HFFc6 (cell line): ENCODE results near the gene CEBPZ. TPM values are rescaled to one million over a fixed set of nuclear protein-coding genes. Genes with fewer than 3 reads are reported as not detected.

Experiments
- DNase-seq: peaks from one replicate; pipeline ENCODE4 v3.0.0-alpha.2; 2018
- H3K27ac Mint-ChIP-seq: 2 replicates; pipeline ENCODE4 v1.8.0; 2020; ENCODE audit warnings: mild to moderate bottlenecking, mixed read lengths
- H3K27me3 Mint-ChIP-seq: 2 replicates; pipeline ENCODE4 v1.8.0; 2021; ENCODE audit warnings: mild to moderate bottlenecking, moderate library complexity, mixed read lengths; ENCODE audit not compliant: insufficient read depth
- H3K36me3 Mint-ChIP-seq: 2 replicates; pipeline ENCODE4 v1.8.0; 2021; ENCODE audit warnings: low read depth, mixed read lengths
- H3K4me1 Mint-ChIP-seq: 2 replicates; pipeline ENCODE4 v1.8.0; 2020; ENCODE audit warnings: low read depth, mixed read lengths
- H3K4me3 Mint-ChIP-seq: 2 replicates; pipeline ENCODE4 v1.8.0; 2020; ENCODE audit warnings: mild to moderate bottlenecking, moderate library complexity, mixed read lengths
- H3K9me3 Mint-ChIP-seq: 2 replicates; pipeline ENCODE4 v1.8.0; 2020; ENCODE audit warnings: mild to moderate bottlenecking, mixed read lengths
- CTCF ChIP-seq: fragments of 200-600 bp; sonication (generic); IDR thresholded peaks from 2 replicates; pipeline ENCODE4 v1.5.0; 2021; ENCODE audit warnings: antibody characterized with exemption, mild to moderate bottlenecking
- total RNA-seq, 6 experiments: library from RNA; stranded (reverse); fragmentation: NEBNext Ultra II Directional; extraction: Animal tissue kit (Norgen Biotek cat#: 25700); gene quantifications; 2 replicates in 1 of 6; 3 replicates in 5 of 6; pipeline ENCODE4 v1.2.3, GENCODE V29; 2021

Gene CEBPZ
- total RNA-seq, 6 experiments from 2014 or later: 36.9 to 50.2 (median 40.7) TPM

GRCh38 chr2:37171624-37171950 is 59.8 kb downstream of the CEBPZ start:
- peaks cover 2% of the 10 kb centered on the region; the same call in 1 of the 2 replicates for H3K27me3 Mint-ChIP-seq
- H3K4me1 Mint-ChIP-seq: peaks cover 10% of the 10 kb centered on the region; the same call in 1 of the 2 replicates
- H3K9me3 Mint-ChIP-seq: no peaks in the 10 kb centered on the region
- H3K27ac Mint-ChIP-seq: no peak overlapping the region
- H3K36me3 Mint-ChIP-seq: no peaks in the 10 kb centered on the region
- no peak for DNase-seq
- H3K4me3 Mint-ChIP-seq: no peak overlapping the region
- no peak for TF ChIP-seq CTCF

GRCh38 chr2:37168217-37168981 is 63.0 kb downstream of the CEBPZ start:
- DNase-seq: peak; percentile 40
- H3K27me3 Mint-ChIP-seq: peaks cover 1% of the 10 kb centered on the region; the same call in 1 of the 2 replicates
- H3K36me3 Mint-ChIP-seq: peaks cover 11% of the 10 kb centered on the region
- H3K9me3 Mint-ChIP-seq: peaks cover 24% of the 10 kb centered on the region
- no peak overlapping the region for H3K4me3 Mint-ChIP-seq
- H3K4me1 Mint-ChIP-seq: peaks cover 10% of the 10 kb centered on the region; the same call in 1 of the 2 replicates
- peak; percentile 87 for TF ChIP-seq CTCF
- no peak overlapping the region for H3K27ac Mint-ChIP-seq

- peaks cover 11% of the 10 kb centered on the region for H3K36me3 Mint-ChIP-seq
- no peak for DNase-seq
- TF ChIP-seq CTCF: no peak
- peaks cover 25% of the 10 kb centered on the region for H3K9me3 Mint-ChIP-seq
- no peak overlapping the region for H3K27ac Mint-ChIP-seq
- H3K27me3 Mint-ChIP-seq: peaks cover 1% of the 10 kb centered on the region; the same call in 1 of the 2 replicates
- no peak overlapping the region for H3K4me3 Mint-ChIP-seq
- H3K4me1 Mint-ChIP-seq: peaks cover 10% of the 10 kb centered on the region; the same call in 1 of the 2 replicates
These were observed 63.7 kb downstream of the CEBPZ start for GRCh38 chr2:37167636-37168180.

- Mint-ChIP-seq H3K4me3 (no peak overlapping the region), H3K4me1 (peaks cover 10% of the 10 kb centered on the region; the same call in 1 of the 2 replicates), H3K9me3 (peaks cover 25% of the 10 kb centered on the region), H3K27ac (no peak overlapping the region), H3K27me3 (peaks cover 3% of the 10 kb centered on the region), H3K36me3 (peaks cover 11% of the 10 kb centered on the region)
- no peak for TF ChIP-seq CTCF
- DNase-seq: no peak
These were observed 66.6 kb downstream of the CEBPZ start for GRCh38 chr2:37164757-37165156.

- peaks cover 12% of the 10 kb centered on the region for H3K9me3 Mint-ChIP-seq
- peak; percentile 84 for DNase-seq
- peaks cover 2% of the 10 kb centered on the region; the same call in 1 of the 2 replicates for H3K27me3 Mint-ChIP-seq
- TF ChIP-seq CTCF: no peak
- H3K4me3 Mint-ChIP-seq: peak within 1 kb of the TSS; percentile 99
- H3K36me3 Mint-ChIP-seq: peaks cover 27% of the 10 kb centered on the region
- H3K4me1 Mint-ChIP-seq: peaks cover 39% of the 10 kb centered on the region
- H3K27ac Mint-ChIP-seq: peak within 1 kb of the TSS; percentile 96
These were observed 74.3 kb downstream of the CEBPZ start, which contains the start of gene EIF2AK2 for GRCh38 chr2:37156857-37157714. EIF2AK2 (minus strand) TSS chr2:37156980; CDS start chr2:37147806, 9,174 bp downstream.
